HG03342 (cell line): ENCODE data around the gene CD83.
A peak's percentile ranks its signal among the peaks of the same experiment; 100 is the strongest.

Experiments
- ATAC-seq: cut with Tn5 transposase; IDR thresholded peaks from one replicate; pipeline ENCODE4 v1.9.1; 2021; ENCODE audit warnings: mild to moderate bottlenecking, moderate library complexity; ENCODE audit not compliant: unreplicated experiment

The CD83 gene

GRCh38 chr6:14123386-14124111, 6.0 kb downstream of the CD83 start:
- ATAC-seq = no peak

- no peak for ATAC-seq
Measured at GRCh38 chr6:14125346-14125745, 7.8 kb downstream of the CD83 start.

- no peak for ATAC-seq
Measured at GRCh38 chr6:14126191-14126590, 8.6 kb downstream of the CD83 start.

GRCh38 chr6:14127611-14128010, 10.0 kb downstream of the CD83 start:
- ATAC-seq = no peak

- no peak for ATAC-seq
Measured at GRCh38 chr6:14128012-14128411, 10.4 kb downstream of the CD83 start.

GRCh38 chr6:14128746-14129145, 11.2 kb downstream of the CD83 start:
- ATAC-seq = no peak

GRCh38 chr6:14129575-14129974, 12.0 kb downstream of the CD83 start:
- no peak for ATAC-seq

- no peak for ATAC-seq
Measured at GRCh38 chr6:14130435-14131075, 13.0 kb downstream of the CD83 start.

- ATAC-seq = no peak
Measured at GRCh38 chr6:14131579-14131978, 14.0 kb downstream of the CD83 start.

GRCh38 chr6:14132244-14132920, 14.8 kb downstream of the CD83 start:
- no peak for ATAC-seq

- no peak for ATAC-seq
Measured at GRCh38 chr6:14132921-14133275, 15.3 kb downstream of the CD83 start.

- no peak for ATAC-seq
Measured at GRCh38 chr6:14134211-14134910, 16.8 kb downstream of the CD83 start.

GRCh38 chr6:14135893-14136539, 18.4 kb downstream of the CD83 start:
- no peak for ATAC-seq

- no peak for ATAC-seq
Measured at GRCh38 chr6:14138701-14139215, 21.2 kb downstream of the CD83 start.

GRCh38 chr6:14141351-14142062, 23.9 kb downstream of the CD83 start:
- ATAC-seq = no peak

- no peak for ATAC-seq
Measured at GRCh38 chr6:14142063-14142450, 24.5 kb downstream of the CD83 start.

GRCh38 chr6:14142511-14143223, 25.1 kb downstream of the CD83 start:
- ATAC-seq = no peak

- no peak for ATAC-seq
Measured at GRCh38 chr6:14143305-14143704, 25.7 kb downstream of the CD83 start.

- ATAC-seq = peak; percentile 69
Measured at GRCh38 chr6:14144678-14145113, 27.1 kb downstream of the CD83 start.
